ENCODE results near the gene B3GAT1.

Gene B3GAT1

GRCh38 chr11:134343646-134344045, 68.4 kb downstream of the B3GAT1 start:
- Histone ChIP-seq H3K4me3 (ENCODE audit: low read length) (no peak overlapping the region), H3K4me1 (ENCODE audit: low read length) (no peaks in the 10 kb centered on the region), H3K27ac (ENCODE audit: low read length) (no peak overlapping the region), H3K9me2 (replicated peaks; ENCODE audit: insufficient read depth, low read length) (no peaks in the 10 kb centered on the region), H3K36me3 (replicated peaks; ENCODE audit: insufficient read depth, low read length) (no peaks in the 10 kb centered on the region), H3K4me2 (ENCODE audit: low read depth, low read length) (no peak overlapping the region), H2AFZ (ENCODE audit: low read length) (no peak overlapping the region), H3K27me3 (replicated peaks; ENCODE audit: insufficient read depth, low read length) (0 out of 2 replicates have a peak, but pooled peaks cover 2% of the 10 kb centered on the region), H4K20me1 (ENCODE audit: insufficient read depth, low read length) (no peaks in the 10 kb centered on the region), H3K9me3 (replicated peaks; ENCODE audit: insufficient read depth, low read length) (no peaks in the 10 kb centered on the region), H3K9ac (ENCODE audit: low read length) (no peak overlapping the region), H3K79me2 (ENCODE audit: low read length) (no peaks in the 10 kb centered on the region), H3F3A (ENCODE audit: insufficient read depth, low read length) (no peaks in the 10 kb centered on the region)
- no peak for TF ChIP-seq CTCF (IDR thresholded peaks at IDR 0.05; ENCODE audit: low read length)
- no peak for TF ChIP-seq EZH2 (optimal IDR thresholded peaks at IDR 0.05; ENCODE audit: low read depth, low read length)
- TF ChIP-seq EZH2phosphoT487 (IDR thresholded peaks at IDR 0.05; ENCODE audit: low read length), result no peak
- DNase-seq, result no peak

GRCh38 chr11:134342572-134343340, 69.3 kb downstream of the B3GAT1 start:
- Histone ChIP-seq H3K4me1 (ENCODE audit: low read length) (no peaks in the 10 kb centered on the region), H3K27me3 (replicated peaks; ENCODE audit: insufficient read depth, low read length) (0 out of 2 replicates have a peak, but pooled peaks cover 2% of the 10 kb centered on the region), H3K9me2 (replicated peaks; ENCODE audit: insufficient read depth, low read length) (no peaks in the 10 kb centered on the region), H2AFZ (ENCODE audit: low read length) (no peak overlapping the region), H3K36me3 (replicated peaks; ENCODE audit: insufficient read depth, low read length) (no peaks in the 10 kb centered on the region), H3K9ac (ENCODE audit: low read length) (no peak overlapping the region), H3K9me3 (replicated peaks; ENCODE audit: insufficient read depth, low read length) (no peaks in the 10 kb centered on the region), H3K4me3 (ENCODE audit: low read length) (no peak overlapping the region), H4K20me1 (ENCODE audit: insufficient read depth, low read length) (no peaks in the 10 kb centered on the region), H3K4me2 (ENCODE audit: low read depth, low read length) (no peak overlapping the region), H3K27ac (ENCODE audit: low read length) (no peak overlapping the region), H3F3A (ENCODE audit: insufficient read depth, low read length) (no peaks in the 10 kb centered on the region), H3K79me2 (ENCODE audit: low read length) (no peaks in the 10 kb centered on the region)
- no peak for TF ChIP-seq EZH2 (optimal IDR thresholded peaks at IDR 0.05; ENCODE audit: low read depth, low read length)
- no peak for TF ChIP-seq CTCF (IDR thresholded peaks at IDR 0.05; ENCODE audit: low read length)
- no peak for TF ChIP-seq EZH2phosphoT487 (IDR thresholded peaks at IDR 0.05; ENCODE audit: low read length)
- no peak for DNase-seq

- Histone ChIP-seq H3K4me1 (ENCODE audit: low read length) (no peaks in the 10 kb centered on the region), H3K4me2 (ENCODE audit: low read depth, low read length) (no peak overlapping the region), H3K27me3 (replicated peaks; ENCODE audit: insufficient read depth, low read length) (0 out of 2 replicates have a peak, but pooled peaks cover 2% of the 10 kb centered on the region), H3K9me3 (replicated peaks; ENCODE audit: insufficient read depth, low read length) (no peaks in the 10 kb centered on the region), H3F3A (ENCODE audit: insufficient read depth, low read length) (no peaks in the 10 kb centered on the region), H3K79me2 (ENCODE audit: low read length) (no peaks in the 10 kb centered on the region), H3K36me3 (replicated peaks; ENCODE audit: insufficient read depth, low read length) (no peaks in the 10 kb centered on the region), H3K9me2 (replicated peaks; ENCODE audit: insufficient read depth, low read length) (no peaks in the 10 kb centered on the region), H3K4me3 (ENCODE audit: low read length) (no peak overlapping the region), H3K27ac (ENCODE audit: low read length) (no peak overlapping the region), H2AFZ (ENCODE audit: low read length) (no peak overlapping the region), H3K9ac (ENCODE audit: low read length) (no peak overlapping the region), H4K20me1 (ENCODE audit: insufficient read depth, low read length) (no peaks in the 10 kb centered on the region)
- TF ChIP-seq EZH2phosphoT487 (IDR thresholded peaks at IDR 0.05; ENCODE audit: low read length) (no peak), CTCF (IDR thresholded peaks at IDR 0.05; ENCODE audit: low read length) (no peak), EZH2 (optimal IDR thresholded peaks at IDR 0.05; ENCODE audit: low read depth, low read length) (no peak)
- DNase-seq, result no peak
Measured at GRCh38 chr11:134341805-134342571, 70.1 kb downstream of the B3GAT1 start.
